HCT116 (cell line): Measurements from ENCODE around the gene ARHGAP10. TPM values are rescaled to one million over a fixed set of nuclear protein-coding genes. Genes with fewer than 3 reads are reported as not detected.

ENCODE experiments used
- ATAC-seq: fragments of 200-7000 bp; cut with Tn5 transposase; 2 replicates; pipeline ENCODE4 v1.9.1; 2020; ENCODE audit warnings: mild to moderate bottlenecking, moderate library complexity
- BruUV-seq: library from RNA; stranded (reverse); fragments of 400-500 nt; replicated peaks from 2 replicates; lab custom pipeline; 2021; lab: Mats Ljungman, UMichigan
- CTCF ChIA-PET: fragments of 300-600 bp; sonication (Branson Sonifier 250); formaldehyde crosslinking; loops from one replicate; lab custom pipeline; 2021; ENCODE audit warnings: antibody characterized with exemption; lab: Charles Lee
- POLR2A ChIA-PET: fragments of 300-600, 350-600 bp; sonication (Branson Sonifier 250); formaldehyde crosslinking; loops from one replicate; lab custom pipeline; 2021; ENCODE audit warnings: antibody characterized with exemption; lab: Charles Lee
- RAD21 ChIA-PET, 2 experiments: fragments of 300-600 bp; sonication (Branson Sonifier 250); formaldehyde crosslinking; loops; one replicate each; lab custom pipeline; 2023; ENCODE audit warnings: low total read pairs in 2 of 2; ENCODE audit not compliant: uncharacterized antibody in 2 of 2, unreplicated experiment in 2 of 2, low non-redundant PET in 1 of 2; lab: Charles Lee
- DNase-seq: peaks from one replicate; pipeline ENCODE4 v3.0.0-alpha.2; 2010; ENCODE audit warnings: low read depth, low spot score
- H2AFZ ChIP-seq: fragments of 200-600 bp; shearing (Covaris generic), sonication (generic); 2 replicates; pipeline ENCODE4 v1.6.1; 2017; ENCODE audit warnings: low read depth, mixed run types, mixed read lengths, antibody characterized with exemption, low read length; ENCODE audit not compliant: poor library complexity, severe bottlenecking
- H3K27ac ChIP-seq: 2 replicates; pipeline ENCODE4 v1.5.1; 2012; ENCODE audit warnings: low read depth, low read length
- H3K27me3 ChIP-seq: fragments of 200-600 bp; sonication (generic); 2 replicates; pipeline ENCODE4 v1.6.1; 2016; ENCODE audit warnings: mixed run types, low read length, mixed read lengths; ENCODE audit not compliant: insufficient read depth
- H3K36me3 ChIP-seq, 2 experiments: fragments of 200-500 bp in 1 of 2; fragments of 200-600 bp in 1 of 2; sonication (Bioruptor generic) in 1 of 2; sonication (generic) in 1 of 2; 2 replicates each; pipeline versions ENCODE4 v1.5.1 to v1.6.1; 2014 to 2016; ENCODE audit warnings: low read length in 2 of 2, inconsistent platforms in 1 of 2, mixed read lengths in 1 of 2, mixed run types in 1 of 2; ENCODE audit not compliant: insufficient read depth in 2 of 2, control insufficient read depth in 1 of 2
- H3K4me1 ChIP-seq, 2 experiments: fragments of 200-600 bp in 1 of 2; sonication (generic) in 1 of 2; 2 replicates each; pipeline versions ENCODE4 v1.5.1 to v1.6.1; 2012 to 2017; ENCODE audit warnings: low read length in 2 of 2, inconsistent platforms in 1 of 2, mild to moderate bottlenecking in 1 of 2, mixed read lengths in 1 of 2, mixed run types in 1 of 2, moderate library complexity in 1 of 2; ENCODE audit not compliant: insufficient read depth in 2 of 2, control insufficient read depth in 1 of 2
- H3K4me2 ChIP-seq: fragments of 200-600 bp; sonication (generic); 2 replicates; pipeline ENCODE4 v1.6.1; 2017; ENCODE audit warnings: mixed run types, low read length, mixed read lengths
- H3K4me3 ChIP-seq, 2 experiments: fragments of 200-600 bp in 1 of 2; sonication (generic) in 1 of 2; replicated peaks in 1 of 2; 2 replicates each; pipeline ENCODE4 v1.5.1; 2011 to 2016; ENCODE audit warnings: low read length in 2 of 2, control low read depth in 1 of 2, low read depth in 1 of 2, mild to moderate bottlenecking in 1 of 2, mixed read lengths in 1 of 2, mixed run types in 1 of 2
- H3K79me2 ChIP-seq: fragments of 200-600 bp; sonication (generic); 2 replicates; pipeline ENCODE4 v1.6.1; 2017; ENCODE audit warnings: mild to moderate bottlenecking, mixed run types, low read length, moderate library complexity, mixed read lengths; ENCODE audit not compliant: insufficient read depth
- H3K9ac ChIP-seq: fragments of 200-600 bp; sonication (generic); 2 replicates; pipeline ENCODE4 v1.6.1; 2016; ENCODE audit warnings: low read length, mixed read lengths
- H3K9me2 ChIP-seq: fragments of 200-600 bp; sonication (generic), shearing (Covaris generic); 2 replicates; pipeline ENCODE4 v1.6.1; 2017; ENCODE audit warnings: mixed run types, mild to moderate bottlenecking, moderate library complexity; ENCODE audit not compliant: insufficient read depth
- H3K9me3 ChIP-seq, 2 experiments: fragments of 200-500 bp in 1 of 2; fragments of 200-600 bp in 1 of 2; sonication (Bioruptor generic) in 1 of 2; sonication (generic) in 1 of 2; 2 replicates each; pipeline ENCODE4 v1.6.1; 2014 to 2017; ENCODE audit warnings: low read length in 2 of 2, mixed read lengths in 2 of 2, inconsistent platforms in 1 of 2, low read depth in 1 of 2, mild to moderate bottlenecking in 1 of 2, mixed run types in 1 of 2, moderate library complexity in 1 of 2; ENCODE audit not compliant: control insufficient read depth in 1 of 2, insufficient read depth in 1 of 2
- H4K20me1 ChIP-seq: fragments of 200-600 bp; sonication (generic), shearing (Covaris generic); 2 replicates; pipeline ENCODE4 v1.6.1; 2017; ENCODE audit warnings: mixed run types, mild to moderate bottlenecking, moderate library complexity; ENCODE audit not compliant: insufficient read depth
- CEBPB ChIP-seq: IDR thresholded peaks from 2 replicates; pipeline ENCODE4 v1.6.1; 2012; ENCODE audit warnings: low read depth
- EGR1 ChIP-seq: IDR thresholded peaks from 2 replicates; pipeline ENCODE4 v1.6.1; 2012; ENCODE audit warnings: low read depth
- ELF1 ChIP-seq: IDR thresholded peaks from 2 replicates; pipeline ENCODE4 v1.6.1; 2012; ENCODE audit warnings: low read depth, borderline replicate concordance
- EZH2phosphoT487 ChIP-seq: fragments of 200-600 bp; IDR thresholded peaks from 2 replicates; pipeline ENCODE4 v1.6.1; 2018; ENCODE audit warnings: antibody characterized with exemption, borderline replicate concordance
- JUND ChIP-seq: IDR thresholded peaks from 2 replicates; pipeline ENCODE4 v1.6.1; 2012
- POLR2A ChIP-seq: IDR thresholded peaks from 2 replicates; pipeline ENCODE4 v1.7.0; 2011; ENCODE audit warnings: borderline replicate concordance; ENCODE audit not compliant: insufficient read depth, insufficient read length; ENCODE audit errors: extremely low read depth
- RAD21 ChIP-seq: IDR thresholded peaks from 2 replicates; pipeline ENCODE4 v1.6.1; 2012; ENCODE audit warnings: low read depth, mild to moderate bottlenecking
- SIN3A ChIP-seq: IDR thresholded peaks from 2 replicates; pipeline ENCODE4 v1.6.1; 2012; ENCODE audit warnings: low read depth
- YY1 ChIP-seq: IDR thresholded peaks from 2 replicates; pipeline ENCODE4 v1.6.1; 2011; ENCODE audit warnings: low read length, low read depth, moderate library complexity, mild to moderate bottlenecking; ENCODE audit not compliant: insufficient replicate concordance; ENCODE audit errors: extremely low read depth
- ZFX ChIP-seq: fragments of 450-650 bp; IDR thresholded peaks from 2 replicates; pipeline ENCODE4 v1.6.1; 2017
- ZNF274 ChIP-seq: fragments of 200-500 bp; sonication (Bioruptor generic); IDR thresholded peaks from 2 replicates; pipeline ENCODE4 v1.6.1; 2014; ENCODE audit warnings: mild to moderate bottlenecking, low read depth, low read length, inconsistent platforms
- intact Hi-C: fragments of 100-400 bp; cut with micrococcal nuclease; formaldehyde crosslinking; loops from 2 replicates; pipeline ENCODE4 v1.10.0; 2022
- total RNA-seq: library from RNA; stranded (reverse); gene quantifications from one replicate; pipeline ENCODE4 v1.2.1, GENCODE V29; 2021; ENCODE audit not compliant: unreplicated experiment
- TF ChIP-seq, protein P1 (sequence below): IDR thresholded peaks from 2 replicates; pipeline ENCODE4 v1.6.1; 2012
- TF ChIP-seq, protein P2 (sequence below): IDR thresholded peaks from 2 replicates; pipeline ENCODE4 v1.6.1; 2012
- TF ChIP-seq, protein P3 (sequence below): IDR thresholded peaks from 2 replicates; pipeline ENCODE4 v1.6.1; 2012; ENCODE audit warnings: low read depth
- TF ChIP-seq, protein P4 (sequence below), 3 experiments: fragments of 200-600 bp in 1 of 3; sonication (generic) in 1 of 3; IDR thresholded peaks in 2 of 3; conservative IDR thresholded peaks in 1 of 3; 2 replicates each; pipeline ENCODE4 v1.5.1; 2012 to 2017; ENCODE audit warnings: low read depth in 2 of 3, low read length in 2 of 3, antibody characterized with exemption in 1 of 3, borderline replicate concordance in 1 of 3, control low read depth in 1 of 3, mild to moderate bottlenecking in 1 of 3, mixed read lengths in 1 of 3, mixed run types in 1 of 3, moderate library complexity in 1 of 3; ENCODE audit not compliant: insufficient read depth in 1 of 3
- TF ChIP-seq, protein P5 (sequence below): IDR thresholded peaks from 2 replicates; pipeline ENCODE4 v1.6.1; 2011; ENCODE audit warnings: mild to moderate bottlenecking, low read length, moderate library complexity; ENCODE audit not compliant: insufficient replicate concordance; ENCODE audit errors: extremely low read depth

The ARHGAP10 gene
- total RNA-seq, 1 experiment from 2014 or later = 24.7 TPM

DNA sequence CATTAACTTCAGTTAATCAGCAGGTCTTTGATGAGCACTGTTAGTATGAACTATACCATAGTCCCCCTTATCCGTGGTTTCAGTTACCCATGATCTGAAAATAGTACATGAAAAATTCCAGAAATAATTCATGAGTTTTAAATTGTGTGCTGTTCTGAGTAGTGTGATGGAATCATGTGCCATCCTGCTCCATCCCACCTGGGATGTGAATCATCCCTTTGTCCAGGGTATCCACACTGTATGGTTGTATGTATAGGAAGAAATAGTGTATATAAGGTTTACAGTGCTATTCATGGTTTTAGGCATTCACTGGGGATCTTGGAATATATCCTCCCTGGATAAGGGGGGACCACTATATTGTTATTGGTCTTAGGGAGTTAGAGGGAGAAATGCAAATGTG lies 24.5 kb downstream of the ARHGAP10 start:
- H3K4me1 ChIP-seq = peaks cover 0 to 17% of the 10 kb centered on the region in 2 experiments; a peak in 2 of 4 replicates
- no peak overlapping the region for H2AFZ ChIP-seq
- ChIA-PET CTCF (no interaction called here), RAD21 (no interaction called here), POLR2A (no interaction called here)
- no peak for ATAC-seq
- no peak overlapping the region for H3K27ac ChIP-seq
- H4K20me1 ChIP-seq = peaks cover 4% of the 10 kb centered on the region; the same call in 1 of the 2 replicates
- no peaks in the 10 kb centered on the region for H3K27me3 ChIP-seq
- peaks cover 81% of the 10 kb centered on the region for H3K79me2 ChIP-seq
- no peaks in the 10 kb centered on the region for H3K36me3 ChIP-seq
- intact Hi-C loops = no loop called here
- no peaks in the 10 kb centered on the region for H3K9me2 ChIP-seq
- no peak overlapping the region for H3K9ac ChIP-seq
- H3K4me2 ChIP-seq = no peak overlapping the region
- TF ChIP-seq YY1 = no peak
- TF ChIP-seq JUND = no peak
- no peak for TF ChIP-seq ZFX
- TF ChIP-seq ZNF274 = no peak
- TF ChIP-seq CEBPB = no peak
- no peak for TF ChIP-seq RAD21
- TF ChIP-seq, protein P1, sequence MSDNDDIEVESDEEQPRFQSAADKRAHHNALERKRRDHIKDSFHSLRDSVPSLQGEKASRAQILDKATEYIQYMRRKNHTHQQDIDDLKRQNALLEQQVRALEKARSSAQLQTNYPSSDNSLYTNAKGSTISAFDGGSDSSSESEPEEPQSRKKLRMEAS = no peak
- TF ChIP-seq EGR1 = no peak
- TF ChIP-seq, protein P2, sequence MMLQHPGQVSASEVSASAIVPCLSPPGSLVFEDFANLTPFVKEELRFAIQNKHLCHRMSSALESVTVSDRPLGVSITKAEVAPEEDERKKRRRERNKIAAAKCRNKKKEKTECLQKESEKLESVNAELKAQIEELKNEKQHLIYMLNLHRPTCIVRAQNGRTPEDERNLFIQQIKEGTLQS = no peak
- no peak for TF ChIP-seq POLR2A
- no peak for TF ChIP-seq ELF1
- TF ChIP-seq EZH2phosphoT487 = no peak
- TF ChIP-seq, protein P3, sequence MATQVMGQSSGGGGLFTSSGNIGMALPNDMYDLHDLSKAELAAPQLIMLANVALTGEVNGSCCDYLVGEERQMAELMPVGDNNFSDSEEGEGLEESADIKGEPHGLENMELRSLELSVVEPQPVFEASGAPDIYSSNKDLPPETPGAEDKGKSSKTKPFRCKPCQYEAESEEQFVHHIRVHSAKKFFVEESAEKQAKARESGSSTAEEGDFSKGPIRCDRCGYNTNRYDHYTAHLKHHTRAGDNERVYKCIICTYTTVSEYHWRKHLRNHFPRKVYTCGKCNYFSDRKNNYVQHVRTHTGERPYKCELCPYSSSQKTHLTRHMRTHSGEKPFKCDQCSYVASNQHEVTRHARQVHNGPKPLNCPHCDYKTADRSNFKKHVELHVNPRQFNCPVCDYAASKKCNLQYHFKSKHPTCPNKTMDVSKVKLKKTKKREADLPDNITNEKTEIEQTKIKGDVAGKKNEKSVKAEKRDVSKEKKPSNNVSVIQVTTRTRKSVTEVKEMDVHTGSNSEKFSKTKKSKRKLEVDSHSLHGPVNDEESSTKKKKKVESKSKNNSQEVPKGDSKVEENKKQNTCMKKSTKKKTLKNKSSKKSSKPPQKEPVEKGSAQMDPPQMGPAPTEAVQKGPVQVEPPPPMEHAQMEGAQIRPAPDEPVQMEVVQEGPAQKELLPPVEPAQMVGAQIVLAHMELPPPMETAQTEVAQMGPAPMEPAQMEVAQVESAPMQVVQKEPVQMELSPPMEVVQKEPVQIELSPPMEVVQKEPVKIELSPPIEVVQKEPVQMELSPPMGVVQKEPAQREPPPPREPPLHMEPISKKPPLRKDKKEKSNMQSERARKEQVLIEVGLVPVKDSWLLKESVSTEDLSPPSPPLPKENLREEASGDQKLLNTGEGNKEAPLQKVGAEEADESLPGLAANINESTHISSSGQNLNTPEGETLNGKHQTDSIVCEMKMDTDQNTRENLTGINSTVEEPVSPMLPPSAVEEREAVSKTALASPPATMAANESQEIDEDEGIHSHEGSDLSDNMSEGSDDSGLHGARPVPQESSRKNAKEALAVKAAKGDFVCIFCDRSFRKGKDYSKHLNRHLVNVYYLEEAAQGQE = no peak
- TF ChIP-seq, protein P4, sequence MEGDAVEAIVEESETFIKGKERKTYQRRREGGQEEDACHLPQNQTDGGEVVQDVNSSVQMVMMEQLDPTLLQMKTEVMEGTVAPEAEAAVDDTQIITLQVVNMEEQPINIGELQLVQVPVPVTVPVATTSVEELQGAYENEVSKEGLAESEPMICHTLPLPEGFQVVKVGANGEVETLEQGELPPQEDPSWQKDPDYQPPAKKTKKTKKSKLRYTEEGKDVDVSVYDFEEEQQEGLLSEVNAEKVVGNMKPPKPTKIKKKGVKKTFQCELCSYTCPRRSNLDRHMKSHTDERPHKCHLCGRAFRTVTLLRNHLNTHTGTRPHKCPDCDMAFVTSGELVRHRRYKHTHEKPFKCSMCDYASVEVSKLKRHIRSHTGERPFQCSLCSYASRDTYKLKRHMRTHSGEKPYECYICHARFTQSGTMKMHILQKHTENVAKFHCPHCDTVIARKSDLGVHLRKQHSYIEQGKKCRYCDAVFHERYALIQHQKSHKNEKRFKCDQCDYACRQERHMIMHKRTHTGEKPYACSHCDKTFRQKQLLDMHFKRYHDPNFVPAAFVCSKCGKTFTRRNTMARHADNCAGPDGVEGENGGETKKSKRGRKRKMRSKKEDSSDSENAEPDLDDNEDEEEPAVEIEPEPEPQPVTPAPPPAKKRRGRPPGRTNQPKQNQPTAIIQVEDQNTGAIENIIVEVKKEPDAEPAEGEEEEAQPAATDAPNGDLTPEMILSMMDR (IDR thresholded peaks at IDR 0.05 in 2 of 3, conservative IDR thresholded peaks at IDR 0.05 in 1 of 3; ENCODE audit: borderline replicate concordance in 1 of 3, insufficient read depth in 1 of 3, low read depth in 2 of 3, low read length in 2 of 3) = no peak
- TF ChIP-seq SIN3A = no peak
- TF ChIP-seq, protein P5, sequence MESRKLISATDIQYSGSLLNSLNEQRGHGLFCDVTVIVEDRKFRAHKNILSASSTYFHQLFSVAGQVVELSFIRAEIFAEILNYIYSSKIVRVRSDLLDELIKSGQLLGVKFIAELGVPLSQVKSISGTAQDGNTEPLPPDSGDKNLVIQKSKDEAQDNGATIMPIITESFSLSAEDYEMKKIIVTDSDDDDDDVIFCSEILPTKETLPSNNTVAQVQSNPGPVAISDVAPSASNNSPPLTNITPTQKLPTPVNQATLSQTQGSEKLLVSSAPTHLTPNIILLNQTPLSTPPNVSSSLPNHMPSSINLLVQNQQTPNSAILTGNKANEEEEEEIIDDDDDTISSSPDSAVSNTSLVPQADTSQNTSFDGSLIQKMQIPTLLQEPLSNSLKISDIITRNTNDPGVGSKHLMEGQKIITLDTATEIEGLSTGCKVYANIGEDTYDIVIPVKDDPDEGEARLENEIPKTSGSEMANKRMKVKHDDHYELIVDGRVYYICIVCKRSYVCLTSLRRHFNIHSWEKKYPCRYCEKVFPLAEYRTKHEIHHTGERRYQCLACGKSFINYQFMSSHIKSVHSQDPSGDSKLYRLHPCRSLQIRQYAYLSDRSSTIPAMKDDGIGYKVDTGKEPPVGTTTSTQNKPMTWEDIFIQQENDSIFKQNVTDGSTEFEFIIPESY = no peak
- no peaks in the 10 kb centered on the region for H3K9me3 ChIP-seq
- BruUV-seq = no TSS peak
- no peak for DNase-seq
- no peak overlapping the region for H3K4me3 ChIP-seq
